ENCODE measurements around the gene PLD3.

- TF ChIP-seq, protein P1, sequence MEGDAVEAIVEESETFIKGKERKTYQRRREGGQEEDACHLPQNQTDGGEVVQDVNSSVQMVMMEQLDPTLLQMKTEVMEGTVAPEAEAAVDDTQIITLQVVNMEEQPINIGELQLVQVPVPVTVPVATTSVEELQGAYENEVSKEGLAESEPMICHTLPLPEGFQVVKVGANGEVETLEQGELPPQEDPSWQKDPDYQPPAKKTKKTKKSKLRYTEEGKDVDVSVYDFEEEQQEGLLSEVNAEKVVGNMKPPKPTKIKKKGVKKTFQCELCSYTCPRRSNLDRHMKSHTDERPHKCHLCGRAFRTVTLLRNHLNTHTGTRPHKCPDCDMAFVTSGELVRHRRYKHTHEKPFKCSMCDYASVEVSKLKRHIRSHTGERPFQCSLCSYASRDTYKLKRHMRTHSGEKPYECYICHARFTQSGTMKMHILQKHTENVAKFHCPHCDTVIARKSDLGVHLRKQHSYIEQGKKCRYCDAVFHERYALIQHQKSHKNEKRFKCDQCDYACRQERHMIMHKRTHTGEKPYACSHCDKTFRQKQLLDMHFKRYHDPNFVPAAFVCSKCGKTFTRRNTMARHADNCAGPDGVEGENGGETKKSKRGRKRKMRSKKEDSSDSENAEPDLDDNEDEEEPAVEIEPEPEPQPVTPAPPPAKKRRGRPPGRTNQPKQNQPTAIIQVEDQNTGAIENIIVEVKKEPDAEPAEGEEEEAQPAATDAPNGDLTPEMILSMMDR (conservative IDR thresholded peaks at IDR 0.05; ENCODE audit: low read depth, low read length) = no peak
- no peak for TF ChIP-seq EZH2 (IDR thresholded peaks at IDR 0.05; ENCODE audit: borderline replicate concordance, low read depth, low read length, poor library complexity, severe bottlenecking)
These were observed 31.2 kb upstream of the PLD3 start for GRCh38 chr19:40317338-40317737.
